ENCODE data around the gene IQSEC1. TPM values are rescaled to one million over a fixed set of nuclear protein-coding genes. Genes with fewer than 3 reads are reported as not detected.

Gene IQSEC1
- total RNA-seq, 3 donors from 2014 or later = 19.8 to 42.2 (median 21.9) TPM

GRCh38 chr3:12903000-12903800, 170.0 kb downstream of the IQSEC1 start:
- H3K4me1 ChIP-seq (ENCODE audit: low read depth) = no peaks in the 10 kb centered on the region
- intact Hi-C loops (cut with DNase I, micrococcal nuclease) = no loop called here
- no peaks in the 10 kb centered on the region for H3K36me3 ChIP-seq (ENCODE audit: low read depth)
- H3K4me3 ChIP-seq = no peak overlapping the region
- DNase-seq = peak in 1 of 3 donors; percentile 28
- no peak for ATAC-seq
- no peaks in the 10 kb centered on the region for H3K9me3 ChIP-seq
- TF ChIP-seq CTCF (IDR thresholded peaks at IDR 0.05) = no peak

GRCh38 chr3:12902181-12902999, 170.8 kb downstream of the IQSEC1 start:
- Histone ChIP-seq H3K4me1 (ENCODE audit: low read depth) (no peaks in the 10 kb centered on the region), H3K4me3 (no peak overlapping the region), H3K9me3 (no peaks in the 10 kb centered on the region), H3K36me3 (ENCODE audit: low read depth) (no peaks in the 10 kb centered on the region)
- ATAC-seq (no peak), DNase-seq (peak in 1 of 3 donors; percentile 46)
- intact Hi-C loops (cut with DNase I, micrococcal nuclease) = no loop called here
- TF ChIP-seq CTCF (IDR thresholded peaks at IDR 0.05) = no peak

- no peaks in the 10 kb centered on the region for H3K9me3 ChIP-seq
- ATAC-seq (no peak), DNase-seq (peak in 1 of 3 donors; percentile 34)
- H3K36me3 ChIP-seq (ENCODE audit: low read depth) = no peaks in the 10 kb centered on the region
- intact Hi-C loops (cut with DNase I, micrococcal nuclease) = no loop called here
- H3K4me3 ChIP-seq = no peak overlapping the region
- no peaks in the 10 kb centered on the region for H3K4me1 ChIP-seq (ENCODE audit: low read depth)
- no peak for TF ChIP-seq CTCF (IDR thresholded peaks at IDR 0.05)
Measured at GRCh38 chr3:12901623-12902045, 171.6 kb downstream of the IQSEC1 start.

- no peak for ATAC-seq
- Histone ChIP-seq H3K36me3 (ENCODE audit: low read depth) (no peaks in the 10 kb centered on the region), H3K9me3 (no peaks in the 10 kb centered on the region), H3K4me1 (ENCODE audit: low read depth) (no peaks in the 10 kb centered on the region), H3K4me3 (no peak overlapping the region)
- no peak for TF ChIP-seq CTCF (IDR thresholded peaks at IDR 0.05)
- intact Hi-C loops (cut with DNase I, micrococcal nuclease) = no loop called here
- peak in 1 of 3 donors; percentile 33 for DNase-seq
Measured at GRCh38 chr3:12900885-12901411, 172.3 kb downstream of the IQSEC1 start.

- no peak for TF ChIP-seq CTCF (IDR thresholded peaks at IDR 0.05)
- intact Hi-C loops (cut with DNase I, micrococcal nuclease) = no loop called here
- Histone ChIP-seq H3K36me3 (ENCODE audit: low read depth) (no peaks in the 10 kb centered on the region), H3K9me3 (no peaks in the 10 kb centered on the region), H3K4me3 (no peak overlapping the region), H3K4me1 (ENCODE audit: low read depth) (no peaks in the 10 kb centered on the region)
- no peak for DNase-seq
- ATAC-seq = no peak
Measured at GRCh38 chr3:12898965-12899755, 174.1 kb downstream of the IQSEC1 start.
